K562 (cell line): ENCODE data around the gene LSM12. TPM values are rescaled to one million over a fixed set of nuclear protein-coding genes. Genes with fewer than 3 reads are reported as not detected.

Source experiments
- ARHGAP35 ChIP-seq: fragments of 450-650 bp; IDR thresholded peaks from 2 replicates; pipeline ENCODE4 v1.6.1; 2018; ENCODE audit not compliant: partially characterized antibody
- BRD4 ChIP-seq: fragments of 200-600 bp; sonication (generic); IDR thresholded peaks from 2 replicates; pipeline ENCODE4 v1.6.1; 2017; ENCODE audit warnings: inconsistent platforms
- CC2D1A ChIP-seq: fragments of 450-650 bp; IDR thresholded peaks from 2 replicates; pipeline ENCODE4 v1.6.1; 2017; ENCODE audit warnings: mild to moderate bottlenecking
- CCAR2 ChIP-seq: fragments of 200-400 bp; formaldehyde crosslinking; IDR thresholded peaks from 2 replicates; pipeline ENCODE4 v1.6.1; 2017; ENCODE audit warnings: mild to moderate bottlenecking, low read depth, low read length
- CREM ChIP-seq: IDR thresholded peaks from 2 replicates; pipeline ENCODE4 v1.6.1; 2014; ENCODE audit warnings: antibody characterized with exemption, low read depth
- FOXK1 ChIP-seq: sonication (generic); formaldehyde crosslinking; IDR thresholded peaks from 2 replicates; pipeline ENCODE4 v1.8.0; 2022; ENCODE audit warnings: missing genetic modification reagents, mild to moderate bottlenecking, borderline replicate concordance
- IRF9 ChIP-seq: fragments of 450-650 bp; IDR thresholded peaks from 2 replicates; pipeline ENCODE4 v1.6.1; 2016; ENCODE audit warnings: missing biosample characterization, missing genetic modification characterization
- JUNB ChIP-seq: fragments of 450-650 bp; formaldehyde crosslinking; conservative IDR thresholded peaks from 2 replicates; pipeline ENCODE4 v1.4.0; 2020; ENCODE audit warnings: mild to moderate bottlenecking
- LCOR ChIP-seq: sonication (generic); formaldehyde crosslinking; IDR thresholded peaks from 2 replicates; pipeline ENCODE4 v1.8.0; 2022; ENCODE audit warnings: mild to moderate bottlenecking, missing genetic modification reagents
- MBD2 ChIP-seq: sonication (generic); IDR thresholded peaks from 2 replicates; pipeline ENCODE4 v1.6.1; 2016; ENCODE audit warnings: low read depth, borderline replicate concordance
- NFRKB ChIP-seq: fragments of 450-650 bp; IDR thresholded peaks from 2 replicates; pipeline ENCODE4 v1.6.1; 2016; ENCODE audit warnings: low read depth
- POLR3G ChIP-seq: IDR thresholded peaks from 2 replicates; pipeline ENCODE4 v1.6.1; 2011; ENCODE audit not compliant: insufficient read length, insufficient replicate concordance; ENCODE audit errors: extremely low read depth
- RFX5 ChIP-seq: IDR thresholded peaks from 2 replicates; pipeline ENCODE4 v1.6.1; 2011; ENCODE audit warnings: low read depth, mild to moderate bottlenecking, improper control_type of control experiment, low read length
- SMC3 ChIP-seq: conservative IDR thresholded peaks from 2 replicates; pipeline ENCODE4 v1.6.1; 2011; ENCODE audit warnings: low read depth, low read length, improper control_type of control experiment; ENCODE audit not compliant: insufficient read depth
- STAT5A ChIP-seq: IDR thresholded peaks from 2 replicates; pipeline ENCODE4 v1.6.1; 2012; ENCODE audit warnings: low read length, inconsistent platforms, borderline replicate concordance
- XRCC5 ChIP-seq: fragments of 200-400 bp; formaldehyde crosslinking; IDR thresholded peaks from 2 replicates; pipeline ENCODE4 v1.6.1; 2017; ENCODE audit warnings: low read depth, mild to moderate bottlenecking, low read length
- ZKSCAN1 ChIP-seq: fragments of 150-350 bp; IDR thresholded peaks from 2 replicates; pipeline ENCODE4 v1.6.1; 2016; ENCODE audit warnings: low read depth, low read length
- ZNF146 ChIP-seq: IDR thresholded peaks from one replicate; pipeline ENCODE4 v1.6.1; 2018; ENCODE audit warnings: missing compliant biosample characterization; ENCODE audit not compliant: unreplicated experiment
- polyA plus RNA-seq, 8 experiments: library from polyadenylated mRNA; depleted of rRNA in 4 of 8; stranded (reverse) in 5 of 8; unstranded in 3 of 8; fragments of >200 nt; fragmentation: Nextera tagmentation in 2 of 8; fragmentation: Illumina TruSeq in 1 of 8; extraction: Ambion mirVana in 2 of 8; extraction: Trizol in 1 of 8; gene quantifications; 2 replicates each; pipeline versions ENCODE4 v1.2.1 to v1.2.3, GENCODE V29; 2011 to 2014; ENCODE audit warnings: inconsistent platforms in 1 of 8, missing spikeins in 1 of 8
- total RNA-seq, 7 experiments: library from RNA; depleted of rRNA in 6 of 7; stranded (reverse); fragments of >200 nt in 6 of 7; fragmentation: Illumina TruSeq in 2 of 7; extraction: Trizol in 2 of 7; gene quantifications; 2 replicates each; pipeline versions ENCODE4 v1.2.1 to v1.2.3, GENCODE V29; 2011 to 2021; ENCODE audit warnings: low replicate concordance in 1 of 7
- TF ChIP-seq, protein P1 (sequence below), 3 experiments: IDR thresholded peaks in 2 of 3; conservative IDR thresholded peaks in 1 of 3; 2 replicates each; pipeline ENCODE4 v1.5.1; 2011 to 2012; ENCODE audit warnings: low read length in 3 of 3, mild to moderate bottlenecking in 3 of 3, control low read depth in 2 of 3, improper control_type of control experiment in 1 of 3, inconsistent platforms in 1 of 3, low read depth in 1 of 3, mixed read lengths in 1 of 3, moderate library complexity in 1 of 3; ENCODE audit not compliant: insufficient read depth in 2 of 3
- TF ChIP-seq, protein P2 (sequence below), 2 experiments: fragments of 150-350 bp in 1 of 2; IDR thresholded peaks; 2 replicates each; pipeline ENCODE4 v1.6.1; 2012 to 2016; ENCODE audit warnings: low read depth in 2 of 2, low read length in 2 of 2, mild to moderate bottlenecking in 1 of 2, moderate library complexity in 1 of 2

Gene LSM12
- total and polyA plus RNA-seq, 9 of the 15 experiments (the other 6 are each of a cell fraction or from before 2014, with no cell fraction given): 53.0 to 258 (median 89.3) TPM

DNA sequence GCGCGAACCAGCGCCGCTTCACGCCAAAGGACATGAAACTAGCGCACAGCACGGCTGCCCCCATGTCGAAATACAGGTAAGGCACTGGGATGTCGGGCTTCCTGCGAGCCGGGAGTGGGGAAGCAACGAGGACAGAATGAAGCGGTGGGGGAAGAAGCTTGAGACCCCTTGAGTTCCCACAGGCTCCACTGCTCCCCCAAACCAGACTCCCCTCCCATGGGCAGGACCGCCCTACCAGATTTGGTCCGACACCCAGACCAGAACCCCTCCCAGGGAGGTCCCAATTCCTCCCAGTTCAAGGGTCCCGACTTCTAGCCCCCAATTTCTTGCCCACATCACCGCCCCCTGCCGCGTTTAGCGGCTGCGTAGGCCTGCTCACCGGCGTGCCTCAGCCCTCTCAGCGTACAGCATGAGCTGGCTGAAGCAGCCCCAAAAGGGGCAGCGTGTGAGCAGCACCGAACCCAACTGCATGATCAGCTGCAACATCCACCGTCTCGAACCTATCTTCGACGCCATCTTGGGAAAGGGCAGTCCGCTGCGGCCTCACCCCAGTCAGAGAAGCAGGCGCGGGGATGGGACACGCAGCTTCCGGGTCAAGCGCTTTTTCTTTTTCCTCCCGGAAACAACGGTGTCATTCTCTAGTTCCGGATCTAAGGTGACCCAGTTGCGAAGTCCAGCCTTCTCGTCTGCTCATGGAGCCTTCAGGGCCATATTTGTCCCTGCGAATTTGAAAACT, 51.9 kb downstream of the LSM12 start, which contains the start of gene TMEM101 (continued):
- TF ChIP-seq LCOR (CRISPR knock-in tag): 0 out of 2 replicates have a peak, but pooled peaks have one; percentile 40
- TF ChIP-seq, protein P1, sequence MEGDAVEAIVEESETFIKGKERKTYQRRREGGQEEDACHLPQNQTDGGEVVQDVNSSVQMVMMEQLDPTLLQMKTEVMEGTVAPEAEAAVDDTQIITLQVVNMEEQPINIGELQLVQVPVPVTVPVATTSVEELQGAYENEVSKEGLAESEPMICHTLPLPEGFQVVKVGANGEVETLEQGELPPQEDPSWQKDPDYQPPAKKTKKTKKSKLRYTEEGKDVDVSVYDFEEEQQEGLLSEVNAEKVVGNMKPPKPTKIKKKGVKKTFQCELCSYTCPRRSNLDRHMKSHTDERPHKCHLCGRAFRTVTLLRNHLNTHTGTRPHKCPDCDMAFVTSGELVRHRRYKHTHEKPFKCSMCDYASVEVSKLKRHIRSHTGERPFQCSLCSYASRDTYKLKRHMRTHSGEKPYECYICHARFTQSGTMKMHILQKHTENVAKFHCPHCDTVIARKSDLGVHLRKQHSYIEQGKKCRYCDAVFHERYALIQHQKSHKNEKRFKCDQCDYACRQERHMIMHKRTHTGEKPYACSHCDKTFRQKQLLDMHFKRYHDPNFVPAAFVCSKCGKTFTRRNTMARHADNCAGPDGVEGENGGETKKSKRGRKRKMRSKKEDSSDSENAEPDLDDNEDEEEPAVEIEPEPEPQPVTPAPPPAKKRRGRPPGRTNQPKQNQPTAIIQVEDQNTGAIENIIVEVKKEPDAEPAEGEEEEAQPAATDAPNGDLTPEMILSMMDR (IDR thresholded peaks at IDR 0.05 in 2 of 3, conservative IDR thresholded peaks at IDR 0.05 in 1 of 3; ENCODE audit: insufficient read depth in 2 of 3, low read depth in 1 of 3, low read length in 3 of 3): 0 out of 6 replicates have a peak, but pooled peaks of 1 of the 3 experiments have one; percentile 10
- TF ChIP-seq ZNF146 (CRISPR knock-in tag): no peak
- peak; percentile 99 for TF ChIP-seq XRCC5
- TF ChIP-seq CCAR2: 0 out of 2 replicates have a peak, but pooled peaks have one; percentile 56
- no peak for TF ChIP-seq BRD4
- peak; percentile 92 for TF ChIP-seq MBD2
- peak; percentile 38; the same call in 1 of the 2 replicates for TF ChIP-seq CC2D1A
- 0 out of 2 replicates have a peak, but pooled peaks have one; percentile 22 for TF ChIP-seq SMC3
- no peak for TF ChIP-seq ARHGAP35
- TF ChIP-seq JUNB (CRISPR knock-in tag): no peak
- peak; percentile 80; the same call in 1 of the 2 replicates for TF ChIP-seq ZKSCAN1
- no peak for TF ChIP-seq POLR3G
- TF ChIP-seq CREM: peak; percentile 98
- TF ChIP-seq FOXK1 (CRISPR knock-in tag): 0 out of 2 replicates have a peak, but pooled peaks have one; percentile 56
- TF ChIP-seq IRF9 (tag): peak; percentile 33; the same call in 1 of the 2 replicates
- TF ChIP-seq RFX5: peak; percentile 74; the same call in 1 of the 2 replicates
- TF ChIP-seq STAT5A: peak; percentile 44; the same call in 1 of the 2 replicates
- TF ChIP-seq, protein P2, sequence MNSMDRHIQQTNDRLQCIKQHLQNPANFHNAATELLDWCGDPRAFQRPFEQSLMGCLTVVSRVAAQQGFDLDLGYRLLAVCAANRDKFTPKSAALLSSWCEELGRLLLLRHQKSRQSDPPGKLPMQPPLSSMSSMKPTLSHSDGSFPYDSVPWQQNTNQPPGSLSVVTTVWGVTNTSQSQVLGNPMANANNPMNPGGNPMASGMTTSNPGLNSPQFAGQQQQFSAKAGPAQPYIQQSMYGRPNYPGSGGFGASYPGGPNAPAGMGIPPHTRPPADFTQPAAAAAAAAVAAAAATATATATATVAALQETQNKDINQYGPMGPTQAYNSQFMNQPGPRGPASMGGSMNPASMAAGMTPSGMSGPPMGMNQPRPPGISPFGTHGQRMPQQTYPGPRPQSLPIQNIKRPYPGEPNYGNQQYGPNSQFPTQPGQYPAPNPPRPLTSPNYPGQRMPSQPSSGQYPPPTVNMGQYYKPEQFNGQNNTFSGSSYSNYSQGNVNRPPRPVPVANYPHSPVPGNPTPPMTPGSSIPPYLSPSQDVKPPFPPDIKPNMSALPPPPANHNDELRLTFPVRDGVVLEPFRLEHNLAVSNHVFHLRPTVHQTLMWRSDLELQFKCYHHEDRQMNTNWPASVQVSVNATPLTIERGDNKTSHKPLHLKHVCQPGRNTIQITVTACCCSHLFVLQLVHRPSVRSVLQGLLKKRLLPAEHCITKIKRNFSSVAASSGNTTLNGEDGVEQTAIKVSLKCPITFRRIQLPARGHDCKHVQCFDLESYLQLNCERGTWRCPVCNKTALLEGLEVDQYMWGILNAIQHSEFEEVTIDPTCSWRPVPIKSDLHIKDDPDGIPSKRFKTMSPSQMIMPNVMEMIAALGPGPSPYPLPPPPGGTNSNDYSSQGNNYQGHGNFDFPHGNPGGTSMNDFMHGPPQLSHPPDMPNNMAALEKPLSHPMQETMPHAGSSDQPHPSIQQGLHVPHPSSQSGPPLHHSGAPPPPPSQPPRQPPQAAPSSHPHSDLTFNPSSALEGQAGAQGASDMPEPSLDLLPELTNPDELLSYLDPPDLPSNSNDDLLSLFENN (IDR thresholded peaks at IDR 0.05; ENCODE audit: low read depth in 2 of 2, low read length in 2 of 2): peak; percentile 57 to 62; a peak in 1 of 4 replicates
- TF ChIP-seq NFRKB: peak; percentile 100
